HepG2 (cell line): Measurements from ENCODE around the gene VCPKMT. TPM values are rescaled to one million over a fixed set of nuclear protein-coding genes. Genes with fewer than 3 reads are reported as not detected.
A peak's percentile ranks its signal among the peaks of the same experiment; 100 is the strongest.

Experiments
- CENPX ChIP-seq: sonication (generic); formaldehyde crosslinking; IDR thresholded peaks from 2 replicates; pipeline ENCODE4 v1.9.0; 2021; ENCODE audit warnings: mild to moderate bottlenecking, missing genetic modification reagents, moderate library complexity
- FOXA1 ChIP-seq, 2 experiments: fragments of 450-650 bp in 1 of 2; sonication (generic) in 1 of 2; formaldehyde crosslinking in 1 of 2; IDR thresholded peaks; 2 replicates each; pipeline versions ENCODE4 v1.4.0 to v1.6.1; 2016 to 2020; ENCODE audit warnings: missing genetic modification reagents in 1 of 2
- IKZF4 ChIP-seq: sonication (generic); formaldehyde crosslinking; IDR thresholded peaks from 2 replicates; pipeline ENCODE4 v1.5.1; 2020; ENCODE audit warnings: borderline replicate concordance, mild to moderate bottlenecking, low read depth, missing genetic modification reagents; ENCODE audit errors: not compliant biosample characterization
- KLF11 ChIP-seq: IDR thresholded peaks from 2 replicates; pipeline ENCODE4 v1.6.1; 2016; ENCODE audit warnings: missing compliant biosample characterization
- KLF6 ChIP-seq: IDR thresholded peaks from 2 replicates; pipeline ENCODE4 v1.8.0; 2016; ENCODE audit warnings: missing biosample characterization, missing genetic modification reagents
- MYC ChIP-seq: sonication (generic); formaldehyde crosslinking; IDR thresholded peaks from 2 replicates; pipeline ENCODE4 v1.9.0; 2021; ENCODE audit warnings: missing genetic modification reagents, borderline replicate concordance
- NR2F2 ChIP-seq: IDR thresholded peaks from 2 replicates; pipeline ENCODE4 v1.6.1; 2012; ENCODE audit warnings: low read depth, inconsistent platforms, borderline replicate concordance
- NR3C1 ChIP-seq: sonication (generic); formaldehyde crosslinking; IDR thresholded peaks from 2 replicates; pipeline ENCODE4 v1.4.0; 2020; ENCODE audit warnings: missing genetic modification reagents
- PCBP1 ChIP-seq: fragments of 200-400 bp; formaldehyde crosslinking; IDR thresholded peaks from 2 replicates; pipeline ENCODE4 v1.6.1; 2017; ENCODE audit warnings: mild to moderate bottlenecking, low read depth, low read length, borderline replicate concordance
- POLR2AphosphoS2 ChIP-seq: IDR thresholded peaks from 2 replicates; pipeline ENCODE4 v1.6.1; 2011; ENCODE audit warnings: low read depth, low read length, improper control_type of control experiment
- TBX2 ChIP-seq: sonication (generic); formaldehyde crosslinking; IDR thresholded peaks from 2 replicates; pipeline ENCODE4 v1.5.0; 2020; ENCODE audit warnings: missing genetic modification reagents, mild to moderate bottlenecking, borderline replicate concordance
- ZBED4 ChIP-seq: sonication (generic); formaldehyde crosslinking; IDR thresholded peaks from 2 replicates; pipeline ENCODE4 v1.4.0; 2020; ENCODE audit warnings: missing genetic modification reagents, borderline replicate concordance
- ZBTB4 ChIP-seq: sonication (generic); formaldehyde crosslinking; IDR thresholded peaks from 2 replicates; pipeline ENCODE4 v1.4.0; 2020; ENCODE audit warnings: missing genetic modification reagents, mild to moderate bottlenecking, borderline replicate concordance
- ZIK1 ChIP-seq: sonication (generic); formaldehyde crosslinking; IDR thresholded peaks from 2 replicates; pipeline ENCODE4 v1.5.0; 2020; ENCODE audit warnings: mild to moderate bottlenecking, low read depth, missing genetic modification reagents, borderline replicate concordance
- ZNF296 ChIP-seq: sonication (generic); formaldehyde crosslinking; conservative IDR thresholded peaks from 2 replicates; pipeline ENCODE4 v1.5.0; 2020; ENCODE audit warnings: mild to moderate bottlenecking, missing genetic modification reagents
- ZNF556 ChIP-seq: sonication (generic); formaldehyde crosslinking; IDR thresholded peaks from 2 replicates; pipeline ENCODE4 v1.4.0; 2020; ENCODE audit warnings: mild to moderate bottlenecking, missing genetic modification reagents, borderline replicate concordance
- ZNF839 ChIP-seq: sonication (generic); formaldehyde crosslinking; IDR thresholded peaks from 2 replicates; pipeline ENCODE4 v1.4.0; 2020; ENCODE audit warnings: missing genetic modification reagents, mild to moderate bottlenecking, borderline replicate concordance
- polyA plus RNA-seq, 8 experiments: library from polyadenylated mRNA; depleted of rRNA in 3 of 8; stranded (reverse) in 7 of 8; unstranded in 1 of 8; fragments of >200 nt; fragmentation: Illumina TruSeq in 4 of 8; extraction: Trizol in 4 of 8; gene quantifications; 2 replicates each; pipeline versions ENCODE4 v1.2.1 to v1.2.3, GENCODE V29; 2011 to 2016; ENCODE audit warnings: low read depth in 4 of 8, missing spikeins in 1 of 8, mixed read lengths in 1 of 8; ENCODE audit not compliant: insufficient read depth in 1 of 8
- total RNA-seq, 5 experiments: library from RNA; depleted of rRNA; stranded (reverse); fragments of >200 nt; fragmentation: Illumina TruSeq; extraction: Trizol; gene quantifications; 2 replicates each; pipeline ENCODE4 v1.2.3, GENCODE V29; 2016; ENCODE audit warnings: low read depth in 1 of 5
- TF ChIP-seq, protein P1 (sequence below): sonication (generic); formaldehyde crosslinking; conservative IDR thresholded peaks from 2 replicates; pipeline ENCODE4 v1.4.0; 2020; ENCODE audit warnings: missing genetic modification reagents

The VCPKMT gene
- total and polyA plus RNA-seq, 2 of the 13 experiments (the other 11 are each of a cell fraction or from before 2014, with no cell fraction given) = 3.9 to 5.4 TPM

- TF ChIP-seq ZBTB4 (CRISPR knock-in tag) (0 out of 2 replicates have a peak, but pooled peaks have one; percentile 59), PCBP1 (no peak), IKZF4 (CRISPR knock-in tag) (no peak), ZBED4 (CRISPR knock-in tag) (peak; percentile 23; the same call in 1 of the 2 replicates), MYC (CRISPR knock-in tag) (peak; percentile 92), ZNF296 (no peak), NR2F2 (peak; percentile 20; the same call in 1 of the 2 replicates), NR3C1 (CRISPR knock-in tag) (no peak), ZIK1 (CRISPR knock-in tag) (peak; percentile 48; the same call in 1 of the 2 replicates), TBX2 (CRISPR knock-in tag) (peak; percentile 89), ZNF839 (CRISPR knock-in tag) (0 out of 2 replicates have a peak, but pooled peaks have one; percentile 53), FOXA1 (IDR thresholded peaks at IDR 0.05) (no peak), FOXA1 (CRISPR knock-in tag; IDR thresholded peaks at IDR 0.05) (peak; percentile 60; the same call in 1 of the 2 replicates), KLF6 (peak; percentile 74; the same call in 1 of the 2 replicates), POLR2AphosphoS2 (peak; percentile 73; the same call in 1 of the 2 replicates), ZNF556 (CRISPR knock-in tag) (no peak; the same call in 1 of the 2 replicates), KLF11 (CRISPR knock-in tag) (0 out of 2 replicates have a peak, but pooled peaks have one; percentile 22), CENPX (CRISPR knock-in tag) (no peak)
- TF ChIP-seq, protein P1, sequence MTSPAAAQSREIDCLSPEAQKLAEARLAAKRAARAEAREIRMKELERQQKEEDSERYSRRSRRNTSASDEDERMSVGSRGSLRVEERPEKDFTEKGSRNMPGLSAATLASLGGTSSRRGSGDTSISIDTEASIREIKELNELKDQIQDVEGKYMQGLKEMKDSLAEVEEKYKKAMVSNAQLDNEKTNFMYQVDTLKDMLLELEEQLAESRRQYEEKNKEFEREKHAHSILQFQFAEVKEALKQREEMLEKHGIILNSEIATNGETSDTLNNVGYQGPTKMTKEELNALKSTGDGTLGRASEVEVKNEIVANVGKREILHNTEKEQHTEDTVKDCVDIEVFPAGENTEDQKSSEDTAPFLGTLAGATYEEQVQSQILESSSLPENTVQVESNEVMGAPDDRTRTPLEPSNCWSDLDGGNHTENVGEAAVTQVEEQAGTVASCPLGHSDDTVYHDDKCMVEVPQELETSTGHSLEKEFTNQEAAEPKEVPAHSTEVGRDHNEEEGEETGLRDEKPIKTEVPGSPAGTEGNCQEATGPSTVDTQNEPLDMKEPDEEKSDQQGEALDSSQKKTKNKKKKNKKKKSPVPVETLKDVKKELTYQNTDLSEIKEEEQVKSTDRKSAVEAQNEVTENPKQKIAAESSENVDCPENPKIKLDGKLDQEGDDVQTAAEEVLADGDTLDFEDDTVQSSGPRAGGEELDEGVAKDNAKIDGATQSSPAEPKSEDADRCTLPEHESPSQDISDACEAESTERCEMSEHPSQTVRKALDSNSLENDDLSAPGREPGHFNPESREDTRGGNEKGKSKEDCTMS (CRISPR knock-in tag) = no peak
These were observed at the start of gene VCPKMT (continued) for GRCh38 chr14:50116181-50116956.
